GM18505 (cell line): ENCODE data around the gene STX10.

ENCODE experiments used
- ATAC-seq: cut with Tn5 transposase; IDR thresholded peaks from one replicate; pipeline ENCODE4 v1.9.1; 2021; ENCODE audit not compliant: unreplicated experiment
- POLR2A ChIP-seq: IDR thresholded peaks from 4 replicates; pipeline ENCODE4 v1.6.1; 2011; ENCODE audit warnings: borderline replicate concordance; ENCODE audit not compliant: insufficient read depth, insufficient read length; ENCODE audit errors: extremely low read depth

STX10 gene

GRCh38 chr19:13100031-13100588 is 50.1 kb downstream of the STX10 start:
- TF ChIP-seq POLR2A = peak; percentile 22
- peak; percentile 22 for ATAC-seq

GRCh38 chr19:13099073-13099999 is 50.8 kb downstream of the STX10 start:
- peak; percentile 6 for TF ChIP-seq POLR2A
- no peak for ATAC-seq

- ATAC-seq = no peak
- TF ChIP-seq POLR2A = no peak
These were observed 51.7 kb downstream of the STX10 start for GRCh38 chr19:13098277-13099072.

- peak; percentile 27 for TF ChIP-seq POLR2A
- ATAC-seq = no peak
These were observed 52.5 kb downstream of the STX10 start for GRCh38 chr19:13097463-13098258.

- no peak for ATAC-seq
- no peak for TF ChIP-seq POLR2A
These were observed 53.1 kb downstream of the STX10 start for GRCh38 chr19:13097033-13097462.

- no peak for ATAC-seq
These were observed 53.9 kb downstream of the STX10 start for GRCh38 chr19:13095934-13096927.

GRCh38 chr19:13095393-13095784 is 54.8 kb downstream of the STX10 start:
- no peak for TF ChIP-seq POLR2A
- no peak for ATAC-seq

More at GRCh38 chr19:13095934-13096927, 53.9 kb downstream of the STX10 start:
- no peak for TF ChIP-seq POLR2A

GRCh38 chr19:13094771-13095392 is 55.3 kb downstream of the STX10 start:
- no peak for TF ChIP-seq POLR2A
- ATAC-seq = no peak

- no peak for ATAC-seq
- no peak for TF ChIP-seq POLR2A
These were observed 56.1 kb downstream of the STX10 start for GRCh38 chr19:13094106-13094504.
